Neural crest cell (in vitro differentiated cells): ENCODE results near the gene KCP. TPM values are rescaled to one million over a fixed set of nuclear protein-coding genes. Genes with fewer than 3 reads are reported as not detected.
A peak's percentile ranks its signal among the peaks of the same experiment; 100 is the strongest.

Experiments used
- DNase-seq: peaks from one replicate; pipeline ENCODE4 v3.0.0; 2021; ENCODE audit warnings: low read depth, mixed read lengths, low spot score
- H3K27ac Mint-ChIP-seq: one replicate; pipeline ENCODE4 v1.8.0; 2021; ENCODE audit warnings: mild to moderate bottlenecking, mixed read lengths; ENCODE audit not compliant: unreplicated experiment
- H3K27me3 Mint-ChIP-seq: 2 replicates; pipeline ENCODE4 v1.8.0; 2021; ENCODE audit warnings: low read depth, mild to moderate bottlenecking, mixed read lengths
- H3K36me3 Mint-ChIP-seq: 2 replicates; pipeline ENCODE4 v1.8.0; 2021; ENCODE audit warnings: low read depth, mild to moderate bottlenecking, mixed read lengths
- H3K4me1 Mint-ChIP-seq: 2 replicates; pipeline ENCODE4 v1.8.0; 2021; ENCODE audit warnings: mixed read lengths
- H3K4me3 Mint-ChIP-seq: one replicate; pipeline ENCODE4 v1.8.0; 2021; ENCODE audit warnings: mild to moderate bottlenecking, mixed read lengths
- H3K9me3 Mint-ChIP-seq: 2 replicates; pipeline ENCODE4 v1.8.0; 2021; ENCODE audit warnings: mixed read lengths
- total RNA-seq: library from RNA; stranded (reverse); gene quantifications from 2 replicates; pipeline ENCODE4 v1.2.1, GENCODE V29; 2021
- TF ChIP-seq, protein P1 (sequence below): fragments of 200-600 bp; sonication (generic); conservative IDR thresholded peaks from 2 replicates; pipeline ENCODE4 v1.5.0; 2021; ENCODE audit warnings: antibody characterized with exemption, mild to moderate bottlenecking

The KCP gene
- total RNA-seq, 1 donor from 2014 or later, result 2.9 TPM

DNA sequence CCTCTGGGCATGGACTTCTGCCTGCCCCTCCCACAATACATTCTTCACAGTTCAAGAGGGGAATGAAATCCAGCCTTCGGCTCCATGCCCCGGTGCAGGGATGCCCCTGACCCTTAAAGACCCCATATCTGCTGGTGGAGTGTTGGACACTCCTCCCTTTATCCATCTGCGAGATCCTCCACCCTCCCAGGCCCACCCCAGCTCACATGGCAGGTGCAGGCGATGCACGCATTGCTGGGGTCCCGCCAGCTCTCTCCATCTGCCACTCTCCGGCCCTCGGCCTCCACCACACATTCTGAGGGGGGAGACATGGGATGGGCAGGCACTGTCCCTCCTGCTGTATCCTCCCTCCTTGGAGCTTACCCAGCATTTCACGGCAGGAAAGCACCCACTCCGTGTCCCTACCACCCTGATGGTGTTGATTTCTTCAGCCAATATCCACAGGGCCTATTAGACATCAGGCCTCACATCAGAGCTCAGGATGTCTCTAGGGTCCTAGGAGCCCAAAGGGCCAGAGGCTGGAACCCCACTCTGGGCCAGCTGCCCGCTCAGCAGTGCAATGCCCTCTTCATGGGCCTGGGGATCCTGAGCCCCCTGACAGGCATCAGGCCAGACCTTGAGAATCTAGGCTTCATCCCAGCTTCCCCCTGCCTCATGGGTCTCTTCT lies 29.6 kb downstream of the KCP start:
- no peaks in the 10 kb centered on the region for H3K36me3 Mint-ChIP-seq
- H3K4me3 Mint-ChIP-seq, result no peak overlapping the region
- TF ChIP-seq, protein P1, sequence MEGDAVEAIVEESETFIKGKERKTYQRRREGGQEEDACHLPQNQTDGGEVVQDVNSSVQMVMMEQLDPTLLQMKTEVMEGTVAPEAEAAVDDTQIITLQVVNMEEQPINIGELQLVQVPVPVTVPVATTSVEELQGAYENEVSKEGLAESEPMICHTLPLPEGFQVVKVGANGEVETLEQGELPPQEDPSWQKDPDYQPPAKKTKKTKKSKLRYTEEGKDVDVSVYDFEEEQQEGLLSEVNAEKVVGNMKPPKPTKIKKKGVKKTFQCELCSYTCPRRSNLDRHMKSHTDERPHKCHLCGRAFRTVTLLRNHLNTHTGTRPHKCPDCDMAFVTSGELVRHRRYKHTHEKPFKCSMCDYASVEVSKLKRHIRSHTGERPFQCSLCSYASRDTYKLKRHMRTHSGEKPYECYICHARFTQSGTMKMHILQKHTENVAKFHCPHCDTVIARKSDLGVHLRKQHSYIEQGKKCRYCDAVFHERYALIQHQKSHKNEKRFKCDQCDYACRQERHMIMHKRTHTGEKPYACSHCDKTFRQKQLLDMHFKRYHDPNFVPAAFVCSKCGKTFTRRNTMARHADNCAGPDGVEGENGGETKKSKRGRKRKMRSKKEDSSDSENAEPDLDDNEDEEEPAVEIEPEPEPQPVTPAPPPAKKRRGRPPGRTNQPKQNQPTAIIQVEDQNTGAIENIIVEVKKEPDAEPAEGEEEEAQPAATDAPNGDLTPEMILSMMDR, result no peak
- peaks cover 3% of the 10 kb centered on the region for H3K27me3 Mint-ChIP-seq
- no peak overlapping the region for H3K27ac Mint-ChIP-seq
- no peaks in the 10 kb centered on the region for H3K9me3 Mint-ChIP-seq
- H3K4me1 Mint-ChIP-seq, result peaks cover 4% of the 10 kb centered on the region
- no peak for DNase-seq

DNA sequence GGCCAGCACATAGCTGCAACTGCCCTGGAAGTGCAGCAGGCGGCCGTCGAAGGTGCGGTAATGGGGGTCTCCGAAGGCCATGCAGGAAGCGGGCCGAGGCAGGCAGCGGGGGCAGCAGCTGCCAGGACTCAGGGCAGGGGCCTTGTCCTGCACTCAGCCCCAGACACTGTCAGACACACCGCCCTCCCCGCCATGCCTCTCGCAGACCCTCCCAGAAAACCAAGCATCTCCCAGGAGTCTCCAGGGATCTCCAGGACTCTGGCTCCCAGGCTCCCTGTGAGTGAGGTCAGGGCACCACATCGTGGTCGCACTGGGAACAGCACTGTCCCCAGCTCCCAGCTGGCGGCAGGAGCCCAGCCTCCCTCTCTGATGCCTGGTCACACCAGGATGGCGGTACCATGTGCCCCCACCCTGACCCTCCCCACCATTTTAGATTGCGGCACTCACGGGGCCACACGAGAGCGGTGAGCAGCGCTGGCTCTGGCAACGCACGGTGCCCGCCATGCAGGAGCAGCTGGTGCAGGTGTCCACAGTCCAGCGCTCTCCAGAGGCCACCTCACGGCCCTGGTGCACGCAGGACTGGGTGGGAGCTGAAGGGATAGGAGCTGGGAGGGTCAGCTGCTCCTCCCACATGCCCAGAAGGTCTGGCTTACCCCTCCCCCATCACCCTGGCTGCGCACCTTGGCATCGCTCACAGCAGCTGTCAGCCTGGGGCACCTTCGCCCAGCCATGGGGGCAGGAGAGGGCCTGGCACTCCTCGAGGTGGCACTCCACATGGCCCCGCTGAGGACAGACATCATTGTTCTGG lies 30.4 kb downstream of the KCP start:
- no peak overlapping the region for H3K4me3 Mint-ChIP-seq
- H3K27me3 Mint-ChIP-seq, result no peaks in the 10 kb centered on the region
- DNase-seq, result peak; percentile 75
- no peaks in the 10 kb centered on the region for H3K36me3 Mint-ChIP-seq
- no peaks in the 10 kb centered on the region for H3K9me3 Mint-ChIP-seq
- peaks cover 4% of the 10 kb centered on the region for H3K4me1 Mint-ChIP-seq
- H3K27ac Mint-ChIP-seq, result no peak overlapping the region
- TF ChIP-seq, protein P1, result peak; percentile 80

DNA sequence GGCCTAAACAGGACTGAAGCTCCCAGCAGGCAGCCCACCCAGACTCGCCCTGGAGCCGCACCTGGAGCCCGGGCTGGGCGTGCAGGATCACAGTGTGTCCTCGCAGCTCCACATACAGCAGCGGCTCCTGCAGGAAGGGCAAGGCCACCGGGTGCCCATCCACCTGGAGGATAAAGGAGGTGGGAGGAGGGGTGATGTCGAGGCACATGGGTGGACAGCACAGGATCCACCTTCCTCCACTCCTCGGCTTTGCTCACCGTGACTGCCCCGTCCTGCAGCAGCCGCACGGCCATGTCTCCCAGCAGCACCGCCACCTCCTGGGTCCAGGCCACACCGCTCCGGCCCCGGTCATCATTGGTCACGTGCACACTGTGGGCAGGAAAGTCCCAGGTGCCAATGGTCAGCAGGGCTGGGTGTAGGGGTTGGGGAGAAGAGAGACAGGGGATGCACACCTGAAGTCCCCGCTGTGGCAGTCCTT lies 31.0 kb downstream of the KCP start:
- Mint-ChIP-seq H3K4me3 (no peak overlapping the region), H3K27me3 (no peaks in the 10 kb centered on the region), H3K4me1 (peaks cover 4% of the 10 kb centered on the region), H3K27ac (no peak overlapping the region), H3K9me3 (no peaks in the 10 kb centered on the region), H3K36me3 (no peaks in the 10 kb centered on the region)
- no peak for DNase-seq
- TF ChIP-seq, protein P1, result no peak

DNA sequence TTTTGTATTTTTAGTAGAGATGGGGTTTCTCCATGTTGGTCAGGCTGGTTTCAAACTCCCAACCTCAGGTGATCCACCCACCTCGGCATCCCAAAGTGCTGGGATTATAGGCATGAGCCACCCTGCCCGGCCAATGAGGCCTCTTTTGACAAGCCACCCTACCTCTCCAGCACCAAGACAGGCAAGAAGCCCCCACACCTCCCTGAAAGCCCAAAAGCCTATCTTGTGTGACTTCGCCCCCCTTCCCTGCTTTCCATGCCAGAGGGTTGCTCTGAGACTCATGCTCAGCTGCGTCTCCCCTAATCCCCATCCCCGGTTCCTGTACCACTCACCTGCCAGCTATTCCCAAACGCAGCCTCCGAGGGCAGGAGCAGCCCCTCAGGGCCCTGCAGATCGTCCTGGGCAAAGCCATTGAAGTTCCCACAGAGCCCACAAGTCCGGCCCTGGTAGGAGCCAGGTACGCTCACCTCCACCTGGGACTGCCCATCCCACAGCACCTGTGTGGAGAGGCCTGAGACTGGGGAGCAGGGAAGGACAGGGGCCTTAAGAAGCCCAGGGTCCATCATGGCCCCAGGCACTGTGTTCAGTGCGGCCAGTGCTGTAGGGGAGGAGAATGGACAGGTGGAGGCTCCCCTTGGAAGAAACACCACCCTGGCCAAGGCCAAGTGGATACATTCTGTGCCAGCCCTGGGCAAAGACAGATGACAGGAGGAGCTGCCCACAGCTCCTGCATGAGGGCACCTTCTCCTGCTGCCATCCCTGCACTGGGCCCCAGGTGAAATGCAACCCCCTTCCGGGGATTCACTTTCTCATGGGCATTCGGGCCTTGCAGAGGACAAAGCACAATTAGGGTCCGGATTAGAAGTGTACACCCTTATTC lies 32.0 kb downstream of the KCP start:
- no peaks in the 10 kb centered on the region for H3K27me3 Mint-ChIP-seq
- no peak for DNase-seq

DNA sequence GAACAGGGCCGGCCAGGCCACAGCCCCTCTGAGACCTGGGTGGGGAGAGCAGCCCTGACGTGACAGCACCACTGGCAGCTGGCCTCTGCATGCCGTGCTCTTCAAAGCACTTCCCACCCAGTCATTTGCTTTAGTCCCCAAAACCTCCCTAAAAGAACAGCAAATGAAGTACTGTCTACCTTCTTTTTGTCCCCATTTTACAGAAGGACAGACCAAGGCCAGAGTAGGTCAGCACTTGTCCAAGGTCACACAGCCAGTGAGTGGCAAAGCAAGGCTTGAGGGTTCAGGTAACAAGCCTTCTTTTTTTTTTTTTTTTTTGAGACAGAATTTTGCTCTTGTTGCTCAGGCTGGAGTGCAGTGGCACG lies 32.8 kb downstream of the KCP start:
- H3K4me3 Mint-ChIP-seq, result no peak overlapping the region
- H3K27ac Mint-ChIP-seq, result no peak overlapping the region
- H3K4me1 Mint-ChIP-seq, result no peaks in the 10 kb centered on the region
- no peaks in the 10 kb centered on the region for H3K27me3 Mint-ChIP-seq
- H3K36me3 Mint-ChIP-seq, result no peaks in the 10 kb centered on the region
- no peaks in the 10 kb centered on the region for H3K9me3 Mint-ChIP-seq
- DNase-seq, result no peak
- TF ChIP-seq, protein P1, result no peak

More for the DNA sequence above, 32.0 kb downstream of the KCP start:
- H3K4me1 Mint-ChIP-seq, result no peaks in the 10 kb centered on the region
- no peaks in the 10 kb centered on the region for H3K9me3 Mint-ChIP-seq
- no peak overlapping the region for H3K4me3 Mint-ChIP-seq
- TF ChIP-seq, protein P1, result no peak
- no peaks in the 10 kb centered on the region for H3K36me3 Mint-ChIP-seq
- no peak overlapping the region for H3K27ac Mint-ChIP-seq
